Stimulated activated CD8-positive, alpha-beta memory T cell treated with anti-CD3 and anti-CD28 coated beads, Interleukin-15, amount 100 ng/mL, for 24 hours (primary cell): ENCODE measurements around the gene SCO1.
"Not testable (repeated sequence)": the region's sequence is repeated elsewhere in the genome, so short reads cannot be mapped to it uniquely, and the experiment has no call there.

Source experiments
- DNase-seq: peaks from one replicate; pipeline ENCODE4 v3.0.0-alpha.2; 2020; ENCODE audit warnings: low read depth

SCO1 gene

DNA sequence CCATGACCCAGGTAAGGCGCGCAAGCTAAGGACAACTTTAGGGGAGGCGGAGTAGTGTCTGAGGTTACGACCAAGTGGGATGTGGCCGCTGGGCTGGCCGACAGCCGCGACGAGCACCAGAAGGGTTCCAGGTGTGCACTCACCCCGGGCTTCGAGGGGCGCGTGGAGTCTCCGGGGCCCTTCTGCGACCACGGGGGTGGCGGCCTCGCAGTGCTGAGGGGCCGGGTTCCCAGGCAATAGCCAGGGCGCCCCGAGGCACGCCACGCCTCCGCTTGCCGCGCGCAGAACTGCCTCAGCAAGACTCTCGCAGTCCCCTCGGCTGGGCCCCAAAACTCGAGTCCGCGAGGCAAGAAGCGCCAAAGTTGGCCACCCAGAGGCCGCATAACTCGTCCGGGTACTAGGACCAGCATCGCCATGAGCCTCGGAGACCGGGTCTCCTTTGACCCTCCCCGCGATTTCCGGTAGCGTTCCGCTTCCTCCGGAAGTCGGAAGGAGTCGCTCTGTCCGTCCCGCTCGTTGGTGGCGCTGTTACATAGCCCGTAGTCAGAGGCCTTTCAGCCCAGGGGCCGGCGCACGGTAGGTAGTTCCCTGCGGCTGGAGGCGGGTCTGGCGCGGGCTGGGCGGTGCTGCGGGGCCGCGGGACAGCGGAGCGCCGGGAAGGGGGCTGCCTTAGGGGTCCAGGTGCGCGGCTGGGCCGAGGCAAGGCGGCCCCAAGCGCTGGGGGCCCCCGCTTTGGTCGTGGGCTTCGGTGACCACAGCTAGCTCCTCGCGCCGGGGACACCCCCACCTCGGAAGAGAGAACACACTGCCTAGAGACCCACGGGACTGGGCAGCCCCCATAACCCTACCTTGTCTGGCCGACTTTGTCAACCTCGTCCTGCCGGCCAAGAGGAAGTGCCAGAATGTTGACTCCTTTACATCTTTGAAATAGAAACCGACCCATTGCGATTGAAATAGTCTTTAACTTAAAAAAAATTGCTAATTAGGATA is at the start of gene SCO1, which contains the start of gene ADPRM:
Gene SCO1, minus strand, starts transcription at position 442 of the 990 bp plus-strand sequence. Its CDS starts 26 bp downstream, at position 416.
Gene ADPRM, plus strand, starts transcription at position 503 of the 990 bp plus-strand sequence. CDS start 7,333 bp downstream, outside the sequence.
- DNase-seq: peak; percentile 76

- DNase-seq: no peak
Observed at GRCh38 chr17:10745231-10745630, 47.9 kb upstream of the SCO1 start.

DNA sequence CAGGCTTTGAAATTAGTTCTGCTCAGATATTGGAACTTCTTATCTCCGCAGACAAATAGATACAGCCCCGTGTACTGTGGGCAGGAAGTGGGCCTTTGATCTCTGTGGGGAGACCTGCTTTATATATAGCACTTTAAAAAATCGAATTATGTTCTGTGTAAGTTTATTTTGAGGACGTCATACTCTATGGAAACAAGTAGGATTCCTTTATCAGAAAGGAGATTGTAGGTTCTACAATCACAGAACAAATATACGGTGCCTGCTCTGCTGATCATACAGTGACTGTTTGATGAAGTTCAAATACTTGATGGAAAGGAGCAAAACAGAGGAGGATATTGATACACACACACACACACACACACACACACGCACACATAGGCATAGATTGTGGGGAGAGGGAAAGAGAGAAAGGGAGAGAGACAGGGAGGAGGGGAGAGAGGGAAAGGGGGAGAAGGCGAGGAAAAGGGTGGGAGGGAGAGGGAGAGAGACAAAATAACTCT is 47.2 kb upstream of the SCO1 start:
- DNase-seq: no peak

GRCh38 chr17:10743316-10744009 is 46.1 kb upstream of the SCO1 start:
- no peak for DNase-seq

DNA sequence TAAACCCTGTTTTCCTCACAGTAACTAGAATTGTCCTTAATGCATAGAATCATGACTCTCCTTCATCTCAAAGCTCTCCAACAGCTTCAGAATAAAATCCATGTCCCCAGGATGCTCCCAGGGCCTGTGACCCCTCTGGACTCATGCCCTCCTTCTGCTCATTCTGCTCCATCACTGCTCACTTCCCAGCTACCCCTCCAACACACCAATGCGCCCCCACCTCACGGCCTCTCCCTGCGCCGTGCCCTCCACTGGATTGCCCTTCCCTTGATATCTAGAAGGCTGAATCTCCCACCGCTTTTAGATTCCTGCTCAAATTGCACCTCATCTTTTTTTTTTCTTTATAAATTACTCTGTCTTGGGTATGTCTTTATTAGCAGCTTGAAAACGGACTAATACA is 45.1 kb upstream of the SCO1 start:
- DNase-seq: no peak

DNA sequence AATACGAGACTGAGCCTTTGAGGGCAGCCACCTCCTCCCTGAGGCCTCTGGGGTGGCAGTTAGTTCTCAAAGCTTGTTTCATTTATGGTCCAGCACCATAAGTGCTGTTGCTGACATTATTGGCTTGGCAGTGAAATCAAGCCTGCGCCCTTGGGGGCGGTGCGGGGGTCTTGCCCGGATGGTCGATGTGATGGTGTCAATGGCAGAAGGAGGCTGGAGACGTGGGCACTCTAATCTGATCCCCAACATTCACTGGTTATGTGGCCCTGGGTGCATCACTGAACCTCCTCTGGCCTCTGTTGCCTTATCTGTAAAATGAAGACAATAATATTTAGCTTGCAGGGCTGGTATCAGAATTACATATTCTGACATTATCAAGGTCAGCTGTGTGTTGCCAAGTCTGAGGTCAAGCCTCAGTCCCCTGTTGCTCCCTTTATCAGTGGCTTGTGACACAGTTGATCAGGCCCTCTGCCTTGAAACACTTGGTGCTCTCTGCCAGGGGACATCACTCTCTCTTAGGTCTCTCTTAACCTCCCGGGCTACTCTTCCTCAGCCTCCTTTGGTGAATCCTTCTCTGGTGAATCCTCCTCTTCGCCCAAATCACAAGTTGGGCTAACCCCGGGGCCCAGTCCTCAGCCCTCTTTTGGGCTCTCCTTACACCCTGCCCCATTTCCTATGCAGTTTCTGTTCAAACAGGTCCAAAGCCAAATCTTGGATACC is 44.2 kb upstream of the SCO1 start:
- DNase-seq: no peak

GRCh38 chr17:10739386-10739785 is 42.1 kb upstream of the SCO1 start:
- no peak for DNase-seq

DNA sequence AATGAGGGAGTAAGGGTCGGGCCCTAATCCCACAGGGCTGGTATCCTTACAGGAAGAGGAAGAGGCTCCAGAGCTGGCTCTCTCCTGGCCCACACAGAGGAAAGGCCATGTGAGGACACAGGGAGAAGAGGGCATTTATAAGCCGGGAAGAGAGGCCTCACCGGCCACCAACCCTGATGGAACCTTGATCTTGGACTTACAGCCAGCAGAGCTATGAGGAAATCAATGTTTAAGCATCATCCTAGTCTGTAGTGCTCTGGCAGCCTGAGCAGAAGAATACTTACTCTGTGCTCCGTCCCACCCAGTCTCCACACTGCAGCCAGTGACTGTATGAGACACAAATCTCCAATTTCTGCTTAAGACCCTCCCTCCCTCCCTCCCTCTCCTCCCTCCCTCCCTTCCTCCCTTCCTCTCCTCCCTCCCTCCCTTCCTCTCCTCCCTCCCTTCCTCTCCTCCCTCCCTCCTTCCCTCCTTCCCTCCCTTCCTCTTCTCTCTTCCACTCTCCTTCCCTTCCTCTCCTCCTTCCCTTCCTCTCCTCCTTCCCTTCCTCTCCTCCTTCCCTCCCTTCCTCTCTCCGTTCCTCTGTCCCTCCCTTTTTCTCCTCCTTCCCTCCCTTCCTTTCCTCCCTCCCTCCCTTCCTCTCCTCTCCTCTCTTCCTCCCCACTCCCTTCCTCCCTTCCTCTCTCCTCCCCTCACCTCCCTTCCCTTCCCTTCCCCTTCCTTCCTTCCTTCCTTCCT is 41.4 kb upstream of the SCO1 start:
- DNase-seq: no peak

- DNase-seq: no peak
Observed at GRCh38 chr17:10737736-10738135, 40.4 kb upstream of the SCO1 start.

GRCh38 chr17:10737168-10737622 is 39.9 kb upstream of the SCO1 start:
- no peak for DNase-seq

GRCh38 chr17:10735821-10736220 is 38.5 kb upstream of the SCO1 start:
- no peak for DNase-seq

GRCh38 chr17:10735251-10735650 is 37.9 kb upstream of the SCO1 start:
- DNase-seq: no peak

GRCh38 chr17:10733666-10734065 is 36.3 kb upstream of the SCO1 start:
- no peak for DNase-seq

GRCh38 chr17:10732121-10732520 is 34.8 kb upstream of the SCO1 start:
- DNase-seq: not testable (repeated sequence)

DNA sequence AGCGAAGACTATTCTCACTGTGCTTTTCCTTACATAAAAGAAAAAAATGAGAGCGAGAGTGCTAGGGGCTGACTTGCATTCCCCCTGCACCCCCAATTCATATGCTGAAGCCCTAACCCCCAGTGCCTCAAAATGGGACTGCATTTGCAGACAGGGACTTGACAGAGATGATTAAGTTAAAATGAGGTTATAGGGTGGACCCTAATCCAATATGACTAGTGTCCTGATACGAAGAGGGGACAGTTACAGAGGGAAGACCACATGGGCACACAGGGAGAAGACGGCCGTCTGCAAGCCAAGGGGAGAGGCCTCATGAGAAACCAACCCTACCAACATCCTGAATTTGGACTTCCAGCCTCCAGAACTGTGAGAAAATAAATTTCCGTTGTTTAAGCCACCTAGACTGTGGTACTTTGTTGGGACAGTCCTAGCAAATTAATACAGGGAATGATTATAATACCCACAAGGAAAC is 34.1 kb upstream of the SCO1 start:
- DNase-seq: no peak

DNA sequence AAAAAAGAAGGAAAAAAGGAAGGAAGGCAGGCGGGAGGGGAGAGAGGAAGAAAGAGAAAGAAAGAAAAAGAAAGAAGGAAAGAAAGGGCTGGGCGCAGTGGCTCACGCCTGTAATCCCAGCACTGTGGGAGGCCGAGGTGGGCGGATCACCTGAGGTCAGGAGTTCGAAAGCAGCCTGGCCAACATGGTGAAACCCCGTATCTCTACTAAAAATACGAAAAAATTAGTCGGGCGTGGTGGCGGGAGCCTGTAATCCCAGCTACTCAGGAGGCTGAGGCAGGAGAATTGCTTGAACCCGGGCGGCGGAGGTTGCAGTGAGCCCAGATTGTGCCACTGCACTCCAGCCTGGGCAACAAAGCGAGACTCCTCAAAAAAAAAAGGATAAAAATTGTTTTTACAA is 32.9 kb upstream of the SCO1 start:
- not testable (repeated sequence) for DNase-seq

DNA sequence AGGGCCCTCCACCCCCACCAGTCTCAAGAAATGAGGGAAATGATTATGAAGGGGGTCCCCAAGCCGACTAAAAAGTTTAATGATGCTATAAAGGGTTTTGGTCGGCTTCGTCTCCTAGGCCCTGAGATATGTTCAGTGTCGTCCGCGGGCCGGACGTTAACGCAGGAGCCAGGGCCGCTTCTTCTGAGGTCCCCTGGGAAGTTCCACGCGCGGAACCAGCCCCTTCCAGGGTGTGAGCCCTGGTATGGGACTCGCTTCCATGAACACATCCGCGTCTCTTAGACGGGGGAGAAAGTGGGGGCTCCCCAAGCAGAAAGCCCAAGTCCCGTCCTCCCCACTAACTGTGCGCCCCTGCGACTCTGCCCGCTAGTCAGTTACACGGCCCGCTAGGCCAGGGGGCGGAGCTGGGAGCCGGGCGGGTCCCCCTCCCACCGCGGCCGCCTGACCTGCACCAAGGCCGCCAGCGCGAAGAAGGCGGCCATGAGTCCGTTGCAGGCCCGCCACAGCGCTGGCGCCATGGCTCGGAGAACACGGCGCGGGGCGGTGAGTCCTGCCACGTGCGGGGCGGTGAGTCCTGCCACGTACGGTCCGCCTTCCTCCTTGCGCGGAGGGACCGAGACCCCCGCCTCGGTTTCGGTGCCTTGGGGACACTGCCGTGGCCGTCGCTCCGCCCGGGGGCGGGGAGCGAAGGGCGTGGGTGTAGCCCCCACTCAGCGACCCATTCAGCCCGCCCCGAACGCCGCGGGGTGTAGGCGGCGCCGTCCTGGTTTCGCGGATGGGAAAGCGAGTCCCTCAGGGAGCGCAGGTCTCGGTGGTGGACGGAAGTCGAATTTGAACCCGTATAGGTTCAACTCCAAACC is 32.2 kb upstream of the SCO1 start, which contains the start of gene TMEM220:
Gene TMEM220, minus strand, starts transcription at position 690 of the 860 bp plus-strand sequence. Its CDS starts 172 bp downstream, at position 518.
- DNase-seq: no peak

DNA sequence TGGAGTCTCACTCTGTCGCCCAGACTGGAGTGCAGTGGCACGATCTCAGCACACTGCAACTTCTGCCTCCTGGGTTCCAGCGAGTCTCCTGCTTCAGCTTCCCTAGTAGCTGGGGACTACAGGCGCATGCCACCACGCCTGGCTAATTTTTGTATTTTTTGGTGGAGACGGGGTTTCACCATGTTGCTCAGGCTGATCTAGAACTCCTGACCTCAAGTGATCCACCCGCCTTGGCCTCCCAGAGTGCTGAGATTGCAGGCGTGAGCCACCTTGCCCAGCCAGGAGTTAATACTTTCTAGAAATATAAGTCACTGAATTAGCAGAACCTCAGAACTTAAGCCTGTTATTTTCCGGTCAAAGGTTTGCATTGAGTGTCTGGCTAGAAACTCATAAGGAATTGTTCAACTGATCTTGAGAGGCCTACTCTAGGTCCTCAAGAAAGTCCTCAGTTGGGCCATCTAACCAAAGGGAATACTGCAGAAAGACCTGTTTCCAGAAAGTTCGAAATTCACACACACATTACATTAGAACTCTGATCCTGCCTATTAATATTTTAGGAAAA is 31.1 kb upstream of the SCO1 start:
- DNase-seq: no peak

DNA sequence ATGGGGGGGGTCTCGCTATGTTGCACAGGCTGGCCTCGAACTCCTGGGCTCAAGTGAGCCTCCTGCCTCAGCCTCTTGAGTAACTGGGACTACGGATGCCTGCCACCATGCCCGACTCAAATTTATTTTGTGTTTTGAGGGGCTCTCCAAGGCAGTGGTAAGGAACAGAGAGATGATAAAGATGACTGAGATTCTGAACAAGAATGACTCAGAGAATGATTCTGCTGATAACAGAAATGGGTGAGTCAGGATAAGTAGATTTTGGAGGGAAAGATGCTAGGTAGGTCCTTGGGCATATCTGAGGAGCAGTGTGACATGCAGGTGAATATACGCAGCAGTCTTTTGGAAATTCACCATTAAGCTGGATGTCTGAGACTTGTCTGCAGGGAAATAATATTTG is 29.9 kb upstream of the SCO1 start:
- no peak for DNase-seq

GRCh38 chr17:10726196-10726595 is 28.9 kb upstream of the SCO1 start:
- no peak for DNase-seq
